ENCODE results near the gene UGT1A10. TPM values are rescaled to one million over a fixed set of nuclear protein-coding genes. Genes with fewer than 3 reads are reported as not detected.

The UGT1A10 gene
- total and polyA plus RNA-seq, 2 of the 13 experiments (the other 11 are each of a cell fraction or from before 2014, with no cell fraction given), result not detected

DNA sequence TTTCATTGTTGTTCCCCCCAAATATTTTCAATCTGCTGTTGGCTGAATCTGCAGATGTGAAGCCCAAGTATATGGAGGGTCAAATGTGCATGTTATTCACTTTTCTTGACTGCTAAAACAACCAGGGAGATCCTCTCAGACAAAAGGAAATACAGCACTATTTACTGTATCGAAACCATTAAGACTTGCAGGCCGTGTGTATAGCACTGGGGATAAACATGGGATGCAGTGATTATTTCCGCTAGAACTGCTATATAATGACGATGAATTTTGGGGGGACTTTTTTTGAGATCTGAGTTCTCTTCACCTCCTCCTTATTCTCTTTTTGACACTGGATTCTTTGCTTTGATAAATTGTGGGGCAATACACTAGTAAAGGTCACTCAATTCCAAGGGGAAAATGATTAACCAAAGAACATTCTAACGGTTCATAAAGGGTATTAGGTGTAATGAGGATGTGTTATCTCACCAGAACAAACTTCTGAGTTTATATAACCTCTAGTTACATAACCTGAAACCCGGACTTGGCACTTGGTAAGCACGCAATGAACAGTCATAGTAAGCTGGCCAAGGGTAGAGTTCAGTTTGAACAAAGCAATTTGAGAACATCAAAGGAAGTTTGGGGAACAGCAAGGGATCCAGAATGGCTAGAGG lies 120.3 kb downstream of the UGT1A10 start (continued):
- no peak for TF ChIP-seq MAZ (IDR thresholded peaks at IDR 0.05; ENCODE audit: borderline replicate concordance, low read depth, low read length)
- TF ChIP-seq MAZ (CRISPR knock-in tag; IDR thresholded peaks at IDR 0.05; ENCODE audit: low read depth), result peak; percentile 66; the same call in 1 of the 2 replicates
- peak; percentile 78; the same call in 1 of the 2 replicates for TF ChIP-seq ZFP37 (CRISPR knock-in tag; IDR thresholded peaks at IDR 0.05; ENCODE audit: borderline replicate concordance)
- TF ChIP-seq, protein P1, sequence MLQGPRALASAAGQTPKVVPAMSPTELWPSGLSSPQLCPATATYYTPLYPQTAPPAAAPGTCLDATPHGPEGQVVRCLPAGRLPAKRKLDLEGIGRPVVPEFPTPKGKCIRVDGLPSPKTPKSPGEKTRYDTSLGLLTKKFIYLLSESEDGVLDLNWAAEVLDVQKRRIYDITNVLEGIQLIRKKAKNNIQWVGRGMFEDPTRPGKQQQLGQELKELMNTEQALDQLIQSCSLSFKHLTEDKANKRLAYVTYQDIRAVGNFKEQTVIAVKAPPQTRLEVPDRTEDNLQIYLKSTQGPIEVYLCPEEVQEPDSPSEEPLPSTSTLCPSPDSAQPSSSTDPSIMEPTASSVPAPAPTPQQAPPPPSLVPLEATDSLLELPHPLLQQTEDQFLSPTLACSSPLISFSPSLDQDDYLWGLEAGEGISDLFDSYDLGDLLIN (CRISPR knock-in tag; IDR thresholded peaks at IDR 0.05; ENCODE audit: borderline replicate concordance), result no peak
- TF ChIP-seq, protein P2, sequence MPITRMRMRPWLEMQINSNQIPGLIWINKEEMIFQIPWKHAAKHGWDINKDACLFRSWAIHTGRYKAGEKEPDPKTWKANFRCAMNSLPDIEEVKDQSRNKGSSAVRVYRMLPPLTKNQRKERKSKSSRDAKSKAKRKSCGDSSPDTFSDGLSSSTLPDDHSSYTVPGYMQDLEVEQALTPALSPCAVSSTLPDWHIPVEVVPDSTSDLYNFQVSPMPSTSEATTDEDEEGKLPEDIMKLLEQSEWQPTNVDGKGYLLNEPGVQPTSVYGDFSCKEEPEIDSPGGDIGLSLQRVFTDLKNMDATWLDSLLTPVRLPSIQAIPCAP (CRISPR knock-in tag; IDR thresholded peaks at IDR 0.05; ENCODE audit: low read depth), result no peak
- TF ChIP-seq PITX1 (CRISPR knock-in tag; IDR thresholded peaks at IDR 0.05), result peak; percentile 99
- TF ChIP-seq, protein P3, sequence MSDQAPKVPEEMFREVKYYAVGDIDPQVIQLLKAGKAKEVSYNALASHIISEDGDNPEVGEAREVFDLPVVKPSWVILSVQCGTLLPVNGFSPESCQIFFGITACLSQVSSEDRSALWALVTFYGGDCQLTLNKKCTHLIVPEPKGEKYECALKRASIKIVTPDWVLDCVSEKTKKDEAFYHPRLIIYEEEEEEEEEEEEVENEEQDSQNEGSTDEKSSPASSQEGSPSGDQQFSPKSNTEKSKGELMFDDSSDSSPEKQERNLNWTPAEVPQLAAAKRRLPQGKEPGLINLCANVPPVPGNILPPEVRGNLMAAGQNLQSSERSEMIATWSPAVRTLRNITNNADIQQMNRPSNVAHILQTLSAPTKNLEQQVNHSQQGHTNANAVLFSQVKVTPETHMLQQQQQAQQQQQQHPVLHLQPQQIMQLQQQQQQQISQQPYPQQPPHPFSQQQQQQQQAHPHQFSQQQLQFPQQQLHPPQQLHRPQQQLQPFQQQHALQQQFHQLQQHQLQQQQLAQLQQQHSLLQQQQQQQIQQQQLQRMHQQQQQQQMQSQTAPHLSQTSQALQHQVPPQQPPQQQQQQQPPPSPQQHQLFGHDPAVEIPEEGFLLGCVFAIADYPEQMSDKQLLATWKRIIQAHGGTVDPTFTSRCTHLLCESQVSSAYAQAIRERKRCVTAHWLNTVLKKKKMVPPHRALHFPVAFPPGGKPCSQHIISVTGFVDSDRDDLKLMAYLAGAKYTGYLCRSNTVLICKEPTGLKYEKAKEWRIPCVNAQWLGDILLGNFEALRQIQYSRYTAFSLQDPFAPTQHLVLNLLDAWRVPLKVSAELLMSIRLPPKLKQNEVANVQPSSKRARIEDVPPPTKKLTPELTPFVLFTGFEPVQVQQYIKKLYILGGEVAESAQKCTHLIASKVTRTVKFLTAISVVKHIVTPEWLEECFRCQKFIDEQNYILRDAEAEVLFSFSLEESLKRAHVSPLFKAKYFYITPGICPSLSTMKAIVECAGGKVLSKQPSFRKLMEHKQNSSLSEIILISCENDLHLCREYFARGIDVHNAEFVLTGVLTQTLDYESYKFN (CRISPR knock-in tag; conservative IDR thresholded peaks at IDR 0.05), result peak; percentile 97
- TF ChIP-seq EEA1 (CRISPR knock-in tag; IDR thresholded peaks at IDR 0.05; ENCODE audit: borderline replicate concordance), result no peak
- TF ChIP-seq KLF15 (CRISPR knock-in tag; IDR thresholded peaks at IDR 0.05; ENCODE audit: borderline replicate concordance), result 0 out of 2 replicates have a peak, but pooled peaks have one; percentile 27
- no peak for TF ChIP-seq PCBP2 (optimal IDR thresholded peaks at IDR 0.05; ENCODE audit: low read depth, low read length, poor library complexity, severe bottlenecking)
- TF ChIP-seq, protein P4, sequence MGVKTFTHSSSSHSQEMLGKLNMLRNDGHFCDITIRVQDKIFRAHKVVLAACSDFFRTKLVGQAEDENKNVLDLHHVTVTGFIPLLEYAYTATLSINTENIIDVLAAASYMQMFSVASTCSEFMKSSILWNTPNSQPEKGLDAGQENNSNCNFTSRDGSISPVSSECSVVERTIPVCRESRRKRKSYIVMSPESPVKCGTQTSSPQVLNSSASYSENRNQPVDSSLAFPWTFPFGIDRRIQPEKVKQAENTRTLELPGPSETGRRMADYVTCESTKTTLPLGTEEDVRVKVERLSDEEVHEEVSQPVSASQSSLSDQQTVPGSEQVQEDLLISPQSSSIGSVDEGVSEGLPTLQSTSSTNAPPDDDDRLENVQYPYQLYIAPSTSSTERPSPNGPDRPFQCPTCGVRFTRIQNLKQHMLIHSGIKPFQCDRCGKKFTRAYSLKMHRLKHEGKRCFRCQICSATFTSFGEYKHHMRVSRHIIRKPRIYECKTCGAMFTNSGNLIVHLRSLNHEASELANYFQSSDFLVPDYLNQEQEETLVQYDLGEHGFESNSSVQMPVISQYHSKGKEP (CRISPR knock-in tag; IDR thresholded peaks at IDR 0.05), result no peak
- no peak for TF ChIP-seq ARID2 (CRISPR knock-in tag; IDR thresholded peaks at IDR 0.05; ENCODE audit: borderline replicate concordance)
- TF ChIP-seq NFKBIZ (CRISPR knock-in tag; IDR thresholded peaks at IDR 0.05), result peak; percentile 87; the same call in 1 of the 2 replicates
- peak; percentile 82; the same call in 1 of the 2 replicates for TF ChIP-seq AKAP8 (CRISPR knock-in tag; IDR thresholded peaks at IDR 0.05)
- TF ChIP-seq, protein P5, sequence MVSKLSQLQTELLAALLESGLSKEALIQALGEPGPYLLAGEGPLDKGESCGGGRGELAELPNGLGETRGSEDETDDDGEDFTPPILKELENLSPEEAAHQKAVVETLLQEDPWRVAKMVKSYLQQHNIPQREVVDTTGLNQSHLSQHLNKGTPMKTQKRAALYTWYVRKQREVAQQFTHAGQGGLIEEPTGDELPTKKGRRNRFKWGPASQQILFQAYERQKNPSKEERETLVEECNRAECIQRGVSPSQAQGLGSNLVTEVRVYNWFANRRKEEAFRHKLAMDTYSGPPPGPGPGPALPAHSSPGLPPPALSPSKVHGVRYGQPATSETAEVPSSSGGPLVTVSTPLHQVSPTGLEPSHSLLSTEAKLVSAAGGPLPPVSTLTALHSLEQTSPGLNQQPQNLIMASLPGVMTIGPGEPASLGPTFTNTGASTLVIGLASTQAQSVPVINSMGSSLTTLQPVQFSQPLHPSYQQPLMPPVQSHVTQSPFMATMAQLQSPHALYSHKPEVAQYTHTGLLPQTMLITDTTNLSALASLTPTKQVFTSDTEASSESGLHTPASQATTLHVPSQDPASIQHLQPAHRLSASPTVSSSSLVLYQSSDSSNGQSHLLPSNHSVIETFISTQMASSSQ (IDR thresholded peaks at IDR 0.05; ENCODE audit: low read depth), result peak; percentile 98
- TF ChIP-seq, protein P5 (CRISPR knock-in tag; IDR thresholded peaks at IDR 0.05; ENCODE audit: borderline replicate concordance), result peak; percentile 98
- TF ChIP-seq ERF (CRISPR knock-in tag; IDR thresholded peaks at IDR 0.05), result peak; percentile 97
